MM.1S (cell line): Measurements from ENCODE around the gene SPATA21.

Experiments used
- DNase-seq: peaks from one replicate; pipeline ENCODE4 v3.0.0-alpha.2; 2015
- H2AFZ ChIP-seq: fragments of 300-600 bp; sonication (generic); 2 replicates; pipeline ENCODE4 v1.6.0; 2016; ENCODE audit warnings: antibody characterized with exemption, low read length
- H3F3A ChIP-seq: fragments of 300-600 bp; sonication (generic); 2 replicates; pipeline ENCODE4 v1.6.1; 2016; ENCODE audit warnings: mild to moderate bottlenecking, antibody characterized with exemption, low read length, moderate library complexity, mixed read lengths; ENCODE audit not compliant: insufficient read depth
- H3K27ac ChIP-seq: fragments of 300-600 bp; sonication (generic); 2 replicates; pipeline ENCODE4 v1.5.1; 2016; ENCODE audit warnings: mild to moderate bottlenecking, low read length
- H3K27me3 ChIP-seq: fragments of 300-600 bp; sonication (generic); replicated peaks from 2 replicates; pipeline ENCODE4 v1.6.0; 2016; ENCODE audit warnings: low read length; ENCODE audit not compliant: insufficient read depth
- H3K36me3 ChIP-seq: fragments of 300-600 bp; sonication (generic); replicated peaks from 2 replicates; pipeline ENCODE4 v1.6.1; 2016; ENCODE audit warnings: mild to moderate bottlenecking, low read length, mixed read lengths; ENCODE audit not compliant: insufficient read depth
- H3K4me1 ChIP-seq: fragments of 300-600 bp; sonication (generic); 2 replicates; pipeline ENCODE4 v1.6.1; 2016; ENCODE audit warnings: low read length, mixed read lengths
- H3K4me2 ChIP-seq: fragments of 300-600 bp; sonication (generic); 2 replicates; pipeline ENCODE4 v1.6.0; 2016; ENCODE audit warnings: low read depth, low read length
- H3K4me3 ChIP-seq: fragments of 300-600 bp; sonication (generic); 2 replicates; pipeline ENCODE4 v1.5.1; 2016; ENCODE audit warnings: low read length, mixed read lengths
- H3K79me2 ChIP-seq: fragments of 300-600 bp; sonication (generic); 2 replicates; pipeline ENCODE4 v1.6.1; 2016; ENCODE audit warnings: mixed run types, low read length, mixed read lengths
- H3K9ac ChIP-seq: fragments of 300-600 bp; sonication (generic); 2 replicates; pipeline ENCODE4 v1.6.1; 2016; ENCODE audit warnings: low read length, mixed read lengths
- H3K9me2 ChIP-seq: fragments of 300-600 bp; sonication (generic); replicated peaks from 2 replicates; pipeline ENCODE4 v1.6.1; 2016; ENCODE audit warnings: mild to moderate bottlenecking, low read length, mixed read lengths; ENCODE audit not compliant: insufficient read depth
- H3K9me3 ChIP-seq: fragments of 300-600 bp; sonication (generic); replicated peaks from 2 replicates; pipeline ENCODE4 v1.6.1; 2016; ENCODE audit warnings: mild to moderate bottlenecking, low read length, mixed read lengths; ENCODE audit not compliant: insufficient read depth
- H4K20me1 ChIP-seq: fragments of 300-600 bp; sonication (generic); 2 replicates; pipeline ENCODE4 v1.6.1; 2016; ENCODE audit warnings: mild to moderate bottlenecking, low read length, moderate library complexity, mixed read lengths; ENCODE audit not compliant: insufficient read depth
- EZH2 ChIP-seq: fragments of 300-600 bp; sonication (generic); optimal IDR thresholded peaks from 2 replicates; pipeline ENCODE3; 2017; ENCODE audit warnings: low read depth, mild to moderate bottlenecking, antibody characterized with exemption, low read length, mixed read lengths
- EZH2phosphoT487 ChIP-seq: fragments of 300-600 bp; sonication (generic); IDR thresholded peaks from 2 replicates; pipeline ENCODE4 v1.6.1; 2018; ENCODE audit warnings: antibody characterized with exemption, low read length
- TF ChIP-seq, protein P1 (sequence below): fragments of 300-600 bp; sonication (generic); IDR thresholded peaks from 2 replicates; pipeline ENCODE4 v1.5.1; 2016; ENCODE audit warnings: antibody characterized with exemption, low read length, mixed read lengths

Gene SPATA21

GRCh38 chr1:16434007-16434406 is 3.2 kb downstream of the SPATA21 start:
- Histone ChIP-seq H3K4me3 (no peak overlapping the region), H3K9ac (no peak overlapping the region), H2AFZ (no peak overlapping the region), H3K9me2 (no peaks in the 10 kb centered on the region), H4K20me1 (no peaks in the 10 kb centered on the region), H3K27ac (no peak overlapping the region), H3K4me2 (no peak overlapping the region), H3K36me3 (no peaks in the 10 kb centered on the region), H3K4me1 (peaks cover 7% of the 10 kb centered on the region), H3K79me2 (no peaks in the 10 kb centered on the region), H3K9me3 (no peaks in the 10 kb centered on the region), H3K27me3 (no peaks in the 10 kb centered on the region; the same call in 1 of the 2 replicates), H3F3A (peaks cover 5% of the 10 kb centered on the region; the same call in 1 of the 2 replicates)
- TF ChIP-seq, protein P1, sequence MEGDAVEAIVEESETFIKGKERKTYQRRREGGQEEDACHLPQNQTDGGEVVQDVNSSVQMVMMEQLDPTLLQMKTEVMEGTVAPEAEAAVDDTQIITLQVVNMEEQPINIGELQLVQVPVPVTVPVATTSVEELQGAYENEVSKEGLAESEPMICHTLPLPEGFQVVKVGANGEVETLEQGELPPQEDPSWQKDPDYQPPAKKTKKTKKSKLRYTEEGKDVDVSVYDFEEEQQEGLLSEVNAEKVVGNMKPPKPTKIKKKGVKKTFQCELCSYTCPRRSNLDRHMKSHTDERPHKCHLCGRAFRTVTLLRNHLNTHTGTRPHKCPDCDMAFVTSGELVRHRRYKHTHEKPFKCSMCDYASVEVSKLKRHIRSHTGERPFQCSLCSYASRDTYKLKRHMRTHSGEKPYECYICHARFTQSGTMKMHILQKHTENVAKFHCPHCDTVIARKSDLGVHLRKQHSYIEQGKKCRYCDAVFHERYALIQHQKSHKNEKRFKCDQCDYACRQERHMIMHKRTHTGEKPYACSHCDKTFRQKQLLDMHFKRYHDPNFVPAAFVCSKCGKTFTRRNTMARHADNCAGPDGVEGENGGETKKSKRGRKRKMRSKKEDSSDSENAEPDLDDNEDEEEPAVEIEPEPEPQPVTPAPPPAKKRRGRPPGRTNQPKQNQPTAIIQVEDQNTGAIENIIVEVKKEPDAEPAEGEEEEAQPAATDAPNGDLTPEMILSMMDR = no peak
- TF ChIP-seq EZH2 = no peak
- no peak for DNase-seq

GRCh38 chr1:16433030-16433429 is 4.2 kb downstream of the SPATA21 start:
- Histone ChIP-seq H3K4me3 (no peak overlapping the region), H3K9me2 (no peaks in the 10 kb centered on the region), H2AFZ (no peak overlapping the region), H3K27me3 (no peaks in the 10 kb centered on the region; the same call in 1 of the 2 replicates), H3K9me3 (no peaks in the 10 kb centered on the region), H4K20me1 (no peaks in the 10 kb centered on the region), H3F3A (no peaks in the 10 kb centered on the region), H3K4me1 (no peaks in the 10 kb centered on the region), H3K4me2 (no peak overlapping the region), H3K79me2 (no peaks in the 10 kb centered on the region), H3K36me3 (no peaks in the 10 kb centered on the region), H3K27ac (no peak overlapping the region), H3K9ac (no peak overlapping the region)
- TF ChIP-seq, protein P1 = no peak
- TF ChIP-seq EZH2phosphoT487 (no peak), EZH2 (no peak)
- DNase-seq = no peak

GRCh38 chr1:16430606-16431005 is 6.6 kb downstream of the SPATA21 start:
- Histone ChIP-seq H2AFZ (no peak overlapping the region), H3K9ac (no peak overlapping the region)

More at GRCh38 chr1:16430606-16431005, 6.6 kb downstream of the SPATA21 start:
- Histone ChIP-seq H3K9me3 (no peaks in the 10 kb centered on the region), H3K36me3 (no peaks in the 10 kb centered on the region), H3K79me2 (no peaks in the 10 kb centered on the region), H3K27me3 (no peaks in the 10 kb centered on the region; the same call in 1 of the 2 replicates), H3K4me1 (no peaks in the 10 kb centered on the region), H3K4me3 (no peak overlapping the region), H3K27ac (no peak overlapping the region), H4K20me1 (no peaks in the 10 kb centered on the region), H3F3A (no peaks in the 10 kb centered on the region), H3K9me2 (no peaks in the 10 kb centered on the region), H3K4me2 (no peak overlapping the region)
- TF ChIP-seq EZH2 (no peak), EZH2phosphoT487 (no peak)
- TF ChIP-seq, protein P1 = no peak
- DNase-seq = no peak
